GM12878 (cell line): ENCODE results near the gene SLC1A2.

ENCODE experiments used
- BACH1 ChIP-seq: fragments of 450-650 bp; IDR thresholded peaks from 2 replicates; pipeline ENCODE4 v1.6.1; 2017; ENCODE audit warnings: mild to moderate bottlenecking, borderline replicate concordance
- BCLAF1 ChIP-seq: fragments of 450-650 bp; IDR thresholded peaks from 2 replicates; pipeline ENCODE4 v1.6.1; 2017; ENCODE audit warnings: antibody characterized with exemption, mild to moderate bottlenecking, moderate library complexity
- CHD1 ChIP-seq: IDR thresholded peaks from 2 replicates; pipeline ENCODE4 v1.6.1; 2012; ENCODE audit warnings: low read depth, low read length, improper control_type of control experiment
- CREM ChIP-seq: IDR thresholded peaks from 2 replicates; pipeline ENCODE4 v1.6.1; 2014; ENCODE audit warnings: antibody characterized with exemption, low read depth
- CTCF ChIP-seq, 3 experiments: IDR thresholded peaks in 2 of 3; conservative IDR thresholded peaks in 1 of 3; 2 replicates each; pipeline ENCODE4 v1.5.1; 2011; ENCODE audit warnings: low read depth in 3 of 3, low read length in 3 of 3, mild to moderate bottlenecking in 3 of 3, control low read depth in 2 of 3, moderate library complexity in 2 of 3, inconsistent platforms in 1 of 3, mixed read lengths in 1 of 3; ENCODE audit not compliant: control insufficient read depth in 2 of 3, insufficient read depth in 1 of 3; ENCODE audit errors: extremely low read depth in 1 of 3
- EP300 ChIP-seq, 2 experiments: fragments of 150-350 bp in 1 of 2; IDR thresholded peaks; 2 replicates each; pipeline ENCODE4 v1.6.1; 2011 to 2012; ENCODE audit warnings: low read depth in 2 of 2, low read length in 2 of 2, borderline replicate concordance in 1 of 2, improper control_type of control experiment in 1 of 2, inconsistent platforms in 1 of 2; ENCODE audit not compliant: control insufficient read depth in 1 of 2
- EZH2 ChIP-seq: IDR thresholded peaks from 2 replicates; pipeline ENCODE4 v1.6.1; 2012; ENCODE audit warnings: low read depth, mild to moderate bottlenecking, control low read depth, inconsistent platforms, low read length, borderline replicate concordance; ENCODE audit not compliant: control insufficient read depth
- GABPA ChIP-seq: IDR thresholded peaks from 2 replicates; pipeline ENCODE4 v1.6.1; 2014; ENCODE audit warnings: antibody characterized with exemption, low read depth, mild to moderate bottlenecking, inconsistent platforms
- JUND ChIP-seq: IDR thresholded peaks from 2 replicates; pipeline ENCODE4 v1.6.1; 2012; ENCODE audit warnings: low read depth, mild to moderate bottlenecking, low read length, improper control_type of control experiment, moderate library complexity
- MAX ChIP-seq: IDR thresholded peaks from 2 replicates; pipeline ENCODE4 v1.6.1; 2012; ENCODE audit warnings: low read depth, low read length, improper control_type of control experiment
- MEF2A ChIP-seq: IDR thresholded peaks from 2 replicates; pipeline ENCODE4 v1.6.1; 2011; ENCODE audit warnings: low read depth, mild to moderate bottlenecking, low read length, moderate library complexity; ENCODE audit not compliant: insufficient read depth
- POLR2A ChIP-seq: IDR thresholded peaks from 2 replicates; pipeline ENCODE4 v1.6.1; 2011; ENCODE audit warnings: low read depth, mild to moderate bottlenecking, low read length
- TCF12 ChIP-seq: IDR thresholded peaks from 2 replicates; pipeline ENCODE4 v1.6.1; 2011; ENCODE audit warnings: low read depth, mild to moderate bottlenecking, low read length
- ZNF207 ChIP-seq: fragments of 450-650 bp; IDR thresholded peaks from 2 replicates; pipeline ENCODE4 v1.6.1; 2014; ENCODE audit warnings: antibody characterized with exemption, mild to moderate bottlenecking, borderline replicate concordance

- TF ChIP-seq POLR2A (no peak), BCLAF1 (no peak), BACH1 (no peak), MAX (no peak), CREM (no peak), EZH2 (no peak), CTCF (IDR thresholded peaks at IDR 0.05 in 2 of 3, conservative IDR thresholded peaks at IDR 0.05 in 1 of 3; ENCODE audit: control insufficient read depth in 2 of 3, extremely low read depth in 1 of 3, insufficient read depth in 1 of 3, low read depth in 3 of 3, low read length in 3 of 3) (no peak), TCF12 (no peak), CHD1 (no peak), GABPA (no peak), EP300 (IDR thresholded peaks at IDR 0.05; ENCODE audit: borderline replicate concordance in 1 of 2, control insufficient read depth in 1 of 2, low read depth in 2 of 2, low read length in 2 of 2) (no peak), ZNF207 (no peak), MEF2A (no peak), JUND (no peak)
Observed at GRCh38 chr11:35463331-35463751, 44.0 kb upstream of the SLC1A2 start.
